GM21367 (cell line): Measurements from ENCODE around the gene TNIK.

Experiments used
- ATAC-seq: cut with Tn5 transposase; IDR thresholded peaks from one replicate; pipeline ENCODE4 v1.9.1; 2021; ENCODE audit not compliant: unreplicated experiment

The TNIK gene

DNA sequence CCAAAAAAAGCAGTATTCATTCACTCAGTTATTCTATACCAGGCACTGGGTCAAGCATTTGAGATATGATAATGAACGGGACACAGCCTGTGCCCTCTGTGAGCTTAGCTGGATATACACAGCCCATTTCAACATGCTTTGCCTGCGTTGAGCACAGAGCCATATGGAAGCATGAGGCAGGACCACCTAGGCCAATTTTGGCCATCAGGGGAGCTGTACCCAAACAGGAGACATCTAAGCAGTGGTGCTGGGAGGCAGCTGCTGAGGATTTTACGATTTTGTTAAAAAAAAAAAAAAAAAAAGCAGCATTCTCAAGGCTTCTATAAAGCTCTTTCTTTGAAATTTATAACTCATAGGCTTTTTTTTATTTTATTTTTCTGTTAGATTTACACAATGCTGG, 346.5 kb downstream of the TNIK start:
- no peak for ATAC-seq

DNA sequence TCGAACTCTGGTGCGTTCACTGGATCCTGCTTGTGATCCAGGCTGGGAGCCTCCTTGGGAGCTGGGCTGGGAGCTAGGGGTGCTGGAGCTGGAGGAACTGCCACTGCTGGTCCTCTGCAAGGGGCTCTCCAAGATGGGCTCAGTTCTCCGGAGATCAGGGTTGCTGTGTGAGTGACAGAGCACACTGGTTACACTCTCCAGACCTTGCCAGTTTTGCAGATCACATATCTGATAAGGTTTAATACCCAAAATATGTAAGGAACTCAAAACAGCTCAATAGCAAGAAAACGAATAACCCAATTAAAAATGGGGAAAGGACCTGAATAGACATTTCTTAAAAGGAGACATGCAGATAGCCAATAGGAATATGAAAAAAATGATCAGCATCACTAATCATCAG, 349.5 kb downstream of the TNIK start:
- no peak for ATAC-seq

DNA sequence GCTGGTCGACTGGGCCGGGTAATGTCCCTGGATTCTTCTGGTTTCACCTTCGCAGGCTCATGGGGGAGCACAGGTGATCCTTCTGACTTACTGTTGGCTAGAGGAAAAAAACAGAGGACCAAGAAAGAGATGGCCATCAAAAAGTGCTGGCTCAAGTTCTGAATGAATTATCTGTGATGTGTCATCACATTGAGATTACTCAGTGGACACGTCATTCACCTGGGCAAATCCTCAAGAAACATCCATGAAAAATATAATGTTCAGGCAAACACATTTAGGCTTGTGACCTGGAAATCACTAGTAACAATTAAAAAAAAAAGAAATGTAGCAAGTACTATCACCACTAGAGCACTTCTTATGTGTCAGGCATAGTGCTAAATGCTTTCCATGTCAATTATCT, 352.1 kb downstream of the TNIK start:
- ATAC-seq = no peak

DNA sequence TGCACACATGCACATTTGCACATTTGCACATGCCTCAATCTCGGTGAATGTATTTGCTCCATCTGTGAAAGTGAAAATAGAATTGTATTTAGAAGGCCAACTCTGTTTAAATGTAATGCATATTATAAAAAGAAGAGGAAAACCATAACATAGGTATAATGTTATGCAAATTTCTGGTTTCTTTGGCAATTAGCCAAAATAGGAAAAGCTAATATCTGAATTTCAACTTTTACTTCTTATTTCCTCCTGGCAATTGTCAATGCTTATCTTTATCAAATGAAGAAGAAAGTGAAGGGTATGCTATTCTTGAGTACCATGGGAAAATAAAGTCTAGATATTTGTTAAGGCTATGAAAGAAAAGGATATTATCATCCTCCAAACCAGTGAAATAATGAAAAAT, 357.0 kb downstream of the TNIK start:
- no peak for ATAC-seq

GRCh38 chr3:171101982-171102641, 358.1 kb downstream of the TNIK start:
- no peak for ATAC-seq

- no peak for ATAC-seq
Measured at GRCh38 chr3:171099911-171100310, 360.3 kb downstream of the TNIK start.

DNA sequence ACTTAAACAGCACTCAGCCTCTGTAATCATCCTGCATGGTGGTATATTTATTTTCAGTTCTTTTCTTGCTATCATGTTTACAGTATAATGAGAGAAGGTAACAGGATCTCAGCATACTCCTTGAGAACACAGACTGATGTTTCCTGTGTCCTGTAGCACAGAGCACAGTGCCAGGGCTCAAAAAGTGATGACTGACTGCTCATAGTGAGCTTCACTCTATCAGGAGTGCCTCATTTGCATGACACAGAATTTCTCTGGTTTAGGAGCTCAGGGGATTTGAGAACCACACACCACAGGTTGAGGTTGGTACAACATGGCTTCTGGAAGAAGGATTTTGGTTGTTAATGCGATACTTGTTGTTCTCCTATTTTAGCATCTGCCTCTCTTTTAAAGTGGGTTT, 365.1 kb downstream of the TNIK start:
- peak; percentile 90 for ATAC-seq

DNA sequence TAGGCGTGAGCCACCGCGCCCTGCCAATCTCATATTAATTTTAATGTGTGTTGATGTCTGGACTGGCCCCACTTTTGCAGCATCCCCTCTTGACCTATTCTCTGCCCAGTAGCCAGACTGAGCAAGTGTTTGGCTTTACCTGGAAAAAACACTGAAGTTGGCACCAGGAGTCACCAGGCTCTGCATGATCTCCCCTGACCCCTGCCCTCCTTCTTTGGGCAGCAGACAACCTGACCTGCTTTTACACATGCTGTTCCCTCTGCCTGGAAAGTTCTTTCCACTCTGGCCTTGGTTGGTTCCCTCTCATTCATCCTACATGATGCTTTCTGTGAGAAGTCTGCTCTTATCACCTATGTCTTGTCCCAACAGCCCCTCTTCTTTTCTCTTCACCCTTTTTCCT, 365.8 kb downstream of the TNIK start:
- no peak for ATAC-seq

DNA sequence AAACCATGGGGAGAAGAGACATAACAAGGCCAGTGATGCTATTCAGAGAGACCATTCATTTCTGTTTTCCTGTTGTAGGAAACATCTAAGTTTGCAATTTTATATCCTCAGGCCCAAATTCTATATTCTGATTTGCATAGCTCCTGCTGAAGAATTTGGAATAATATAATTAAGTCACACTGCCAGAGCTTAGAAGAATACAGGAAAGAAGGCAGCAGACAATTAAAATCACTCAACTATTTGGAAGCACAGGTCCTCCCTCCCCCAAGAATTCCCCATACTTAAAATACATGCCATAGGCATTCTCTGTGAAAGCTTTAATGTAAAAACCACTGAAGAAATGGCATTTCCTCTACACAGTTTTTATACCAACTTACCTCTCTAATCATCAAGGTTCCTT, 366.7 kb downstream of the TNIK start:
- ATAC-seq = no peak

DNA sequence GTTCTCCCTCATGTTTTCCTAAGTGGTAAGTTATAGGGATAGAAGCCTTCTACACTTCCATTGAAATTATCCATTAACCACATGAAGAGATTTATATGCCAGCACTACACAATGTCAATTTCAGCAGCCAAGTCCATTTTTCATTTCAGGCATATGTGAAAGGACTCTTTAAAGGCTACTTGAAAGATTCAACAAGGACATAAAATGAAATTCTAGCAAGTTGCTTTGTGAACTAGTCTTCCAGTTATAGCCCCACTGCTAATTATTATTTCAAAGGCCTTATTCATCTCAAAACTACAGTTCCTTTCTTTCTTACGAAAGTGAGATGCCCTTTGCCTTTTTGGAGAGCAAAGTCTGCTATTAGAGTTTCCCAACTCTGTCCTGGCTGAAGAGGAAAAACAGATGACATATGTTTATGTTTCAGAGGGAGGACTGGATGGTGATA, 367.7 kb downstream of the TNIK start:
- no peak for ATAC-seq

DNA sequence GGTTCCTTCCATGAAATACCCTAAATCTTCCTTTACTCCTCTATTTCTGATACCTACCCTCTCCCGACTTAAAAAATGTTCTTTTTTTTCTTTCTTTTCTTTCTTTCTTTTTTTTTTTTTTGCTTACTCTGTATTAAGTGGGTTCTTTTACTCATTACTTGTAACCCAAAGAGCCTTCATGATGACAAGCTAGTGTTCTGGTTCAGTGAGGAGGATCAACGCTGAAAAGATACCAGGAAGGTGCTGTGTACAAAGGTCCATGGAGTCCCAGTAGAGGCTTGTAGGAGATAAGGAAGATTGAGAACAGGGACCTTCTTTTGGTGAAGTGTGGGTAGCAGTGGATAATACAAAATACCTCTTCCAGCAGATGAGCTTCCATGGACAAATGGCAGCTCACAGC, 369.9 kb downstream of the TNIK start:
- no peak for ATAC-seq

- no peak for ATAC-seq
Measured at GRCh38 chr3:171088964-171089754, 371.0 kb downstream of the TNIK start.

DNA sequence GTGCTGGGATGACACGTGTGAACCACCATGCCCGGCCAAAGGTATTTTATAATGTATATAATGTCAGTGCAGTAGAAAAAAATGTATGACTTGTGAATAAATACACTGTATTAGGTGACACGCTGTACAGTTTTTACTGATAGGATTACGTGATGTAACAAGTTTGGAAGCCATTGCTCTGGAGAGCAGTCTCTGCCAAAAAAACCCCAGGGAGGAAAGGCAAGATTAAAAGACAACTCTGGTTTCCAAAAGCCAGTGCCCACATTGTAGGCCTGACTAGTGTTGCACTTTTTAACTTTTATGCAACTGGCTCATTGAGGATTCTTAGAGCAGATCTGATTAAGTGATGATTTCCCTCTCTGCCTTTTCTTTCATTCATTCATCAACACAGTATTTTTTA, 371.7 kb downstream of the TNIK start:
- no peak for ATAC-seq

DNA sequence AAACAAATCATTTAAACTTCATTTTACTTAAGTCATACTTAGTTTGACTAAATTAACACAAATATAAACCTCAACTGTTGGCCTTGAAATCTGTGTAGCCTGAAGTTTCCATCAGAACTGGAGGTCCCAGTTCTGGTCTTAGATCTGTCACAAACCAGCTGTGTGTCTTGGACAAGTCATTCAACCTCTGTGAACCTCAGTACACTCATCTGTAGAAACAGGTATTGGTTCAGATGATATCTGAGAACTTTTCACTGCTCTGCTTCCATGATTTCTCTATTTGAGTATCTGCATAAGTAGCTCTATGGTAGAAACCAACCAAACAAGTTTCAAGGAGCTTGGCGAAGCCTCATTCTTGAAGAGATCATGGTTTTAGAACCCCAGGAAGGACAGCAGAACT, 373.3 kb downstream of the TNIK start:
- ATAC-seq = no peak

DNA sequence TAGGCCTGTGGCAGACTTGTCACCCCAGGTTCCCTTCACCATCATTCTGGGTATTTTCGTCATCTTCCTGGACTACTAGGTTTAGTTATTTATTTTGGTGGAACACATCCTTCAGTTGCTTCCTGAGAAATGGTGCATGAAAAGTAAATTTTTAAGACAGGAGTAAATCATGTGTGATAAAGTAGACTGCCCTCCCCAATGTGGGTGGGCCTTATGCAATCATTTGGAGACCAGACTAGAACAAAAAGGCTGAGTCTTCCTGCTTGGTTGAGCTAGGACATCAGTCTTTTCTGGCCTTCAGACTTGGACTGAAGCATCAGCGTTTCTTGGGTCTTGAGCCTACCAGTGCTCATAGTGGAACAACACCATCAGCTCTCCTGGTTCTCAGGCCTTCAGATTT, 382.9 kb downstream of the TNIK start:
- ATAC-seq = no peak

GRCh38 chr3:171072432-171072831, 387.8 kb downstream of the TNIK start:
- no peak for ATAC-seq

- no peak for ATAC-seq
Measured at GRCh38 chr3:171068658-171069057, 391.5 kb downstream of the TNIK start.

DNA sequence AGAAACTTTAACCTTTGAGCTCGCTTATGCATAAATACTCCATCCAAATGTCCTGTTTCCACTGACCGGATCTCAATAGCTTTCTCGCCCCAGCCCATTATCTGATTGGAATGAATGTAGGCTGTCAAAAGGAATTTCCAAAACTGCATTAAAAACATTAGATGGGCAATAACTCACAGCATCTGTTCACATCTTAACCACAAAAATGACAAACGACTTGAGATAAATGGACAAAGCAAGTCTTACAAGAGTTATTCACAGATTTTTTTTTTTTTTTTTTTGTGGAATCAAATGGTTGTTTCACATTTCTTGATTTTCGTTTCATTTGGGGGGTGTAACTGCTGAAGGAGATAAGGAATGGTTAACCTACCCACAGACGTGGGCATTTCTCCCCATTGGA, 394.0 kb downstream of the TNIK start:
- ATAC-seq = no peak

DNA sequence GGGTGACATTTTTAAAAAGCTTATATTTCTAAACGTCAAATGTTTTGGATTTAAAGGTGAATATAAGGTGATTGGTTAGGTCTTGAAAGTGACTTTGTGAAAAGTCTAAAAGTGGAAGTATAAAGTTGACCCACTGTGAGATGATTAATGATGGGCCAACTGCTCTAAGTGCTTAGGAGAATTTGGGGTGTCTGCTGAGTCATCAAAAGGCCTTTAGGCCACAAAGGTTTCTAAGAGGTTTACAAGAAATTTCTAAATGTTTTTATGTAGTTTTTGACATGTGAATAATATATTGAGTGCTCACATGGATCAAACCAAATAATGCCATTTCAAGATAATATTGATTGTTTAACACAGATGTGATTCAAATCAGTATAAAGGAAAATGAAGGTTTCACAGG, 394.5 kb downstream of the TNIK start:
- ATAC-seq = no peak

DNA sequence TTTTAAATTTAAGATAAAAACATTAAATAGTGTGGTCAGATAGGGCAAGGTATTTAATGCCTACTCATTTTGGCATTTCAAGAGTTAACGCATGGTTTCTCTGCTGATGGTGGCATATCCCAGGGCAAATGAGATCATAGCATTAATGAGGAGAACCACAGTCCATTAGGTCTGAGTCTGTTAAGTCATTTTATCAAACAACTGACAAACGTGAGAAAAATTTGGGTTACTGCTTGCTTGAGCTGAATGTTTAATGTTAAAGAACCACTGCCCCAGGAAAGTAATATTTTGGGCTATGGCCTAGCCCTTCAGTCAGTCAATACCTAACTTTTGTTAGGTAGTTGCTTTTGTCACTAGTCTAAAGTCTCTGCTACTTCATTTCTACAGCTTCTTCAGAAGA, 395.7 kb downstream of the TNIK start:
- ATAC-seq = no peak

- no peak for ATAC-seq
Measured at GRCh38 chr3:171061749-171062148, 398.5 kb downstream of the TNIK start.

DNA sequence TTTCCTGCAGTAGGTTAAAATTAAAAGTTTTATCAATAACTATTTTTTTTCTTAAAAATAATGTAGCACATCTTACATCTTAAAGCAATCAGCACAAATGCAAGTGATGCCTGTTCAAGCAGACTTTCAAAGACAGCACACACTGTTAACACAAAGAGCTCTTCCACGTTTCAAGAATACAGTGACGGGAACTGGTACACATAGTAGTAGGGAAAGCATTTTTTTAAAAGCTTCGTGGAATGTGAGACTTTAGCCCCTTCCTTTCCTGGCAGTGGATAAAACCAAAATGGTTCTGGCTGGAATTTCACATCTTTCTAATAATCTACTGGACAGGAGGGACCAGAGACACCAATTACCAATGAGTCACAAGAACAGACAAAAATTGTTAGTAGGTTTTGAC, 400.2 kb downstream of the TNIK start:
- no peak for ATAC-seq
